Measurements from ENCODE around the gene SH3RF3.

The SH3RF3 gene

DNA sequence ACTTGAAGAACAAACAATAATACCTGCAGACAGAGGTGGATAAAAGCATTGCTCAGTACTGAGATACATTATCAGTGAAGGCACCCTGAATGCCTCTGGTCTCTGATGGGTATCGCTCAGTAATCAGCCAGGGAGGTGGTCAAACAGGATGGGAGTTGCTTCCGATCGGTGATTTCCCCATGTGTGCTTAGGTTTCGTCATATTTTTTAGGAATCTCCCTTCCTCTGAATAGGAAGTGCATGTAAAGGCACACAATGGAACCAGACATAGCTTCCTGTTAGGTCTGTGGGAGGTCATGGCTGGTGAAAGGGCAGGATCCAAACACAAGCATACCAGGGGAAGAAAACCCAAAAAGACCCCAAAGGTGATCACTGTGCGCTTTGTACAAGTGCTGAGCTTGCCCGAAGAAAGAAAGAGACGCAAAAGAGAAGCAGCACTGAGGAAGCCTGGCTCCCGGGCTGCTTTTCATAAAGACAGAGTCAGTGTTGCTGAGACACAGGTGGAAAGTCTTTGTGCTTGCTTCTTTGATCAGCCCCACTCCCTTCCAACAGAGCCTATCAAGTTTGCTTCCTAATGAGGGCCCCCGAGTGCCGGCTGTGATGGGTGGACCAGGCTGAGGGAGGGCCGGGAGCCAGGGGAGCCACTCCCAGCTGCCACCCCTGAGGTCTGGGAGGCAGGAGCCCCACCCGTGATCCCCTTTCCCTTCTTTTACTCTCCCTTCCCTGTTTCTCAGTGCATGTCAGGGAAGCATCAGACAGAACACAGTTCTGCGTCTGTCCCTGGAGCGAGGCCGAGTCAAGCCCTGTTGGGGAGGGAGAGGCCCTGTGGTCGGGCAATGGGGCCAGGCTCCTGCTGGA lies 138.2 kb downstream of the SH3RF3 start:
- no peak for DNase-seq

DNA sequence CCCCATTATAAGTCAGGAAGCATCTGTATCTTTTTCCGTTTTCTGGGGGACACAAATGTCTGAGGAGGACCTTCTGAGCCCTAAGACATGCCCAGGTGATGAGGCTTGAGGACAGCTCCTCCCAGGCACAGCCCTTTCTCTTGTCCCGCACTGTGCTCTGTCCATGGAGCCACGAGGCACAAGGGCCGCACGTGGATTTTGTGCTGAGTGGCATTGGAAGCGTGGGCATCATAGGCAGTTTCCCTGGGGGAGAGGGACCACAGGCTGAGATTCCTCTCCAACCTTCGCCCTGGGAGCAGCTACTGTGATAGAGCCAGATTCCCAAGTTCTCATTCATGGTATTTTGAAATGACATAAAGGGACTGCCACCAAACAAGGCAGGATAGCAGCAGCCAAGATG lies 139.9 kb downstream of the SH3RF3 start:
- no peak for DNase-seq

DNA sequence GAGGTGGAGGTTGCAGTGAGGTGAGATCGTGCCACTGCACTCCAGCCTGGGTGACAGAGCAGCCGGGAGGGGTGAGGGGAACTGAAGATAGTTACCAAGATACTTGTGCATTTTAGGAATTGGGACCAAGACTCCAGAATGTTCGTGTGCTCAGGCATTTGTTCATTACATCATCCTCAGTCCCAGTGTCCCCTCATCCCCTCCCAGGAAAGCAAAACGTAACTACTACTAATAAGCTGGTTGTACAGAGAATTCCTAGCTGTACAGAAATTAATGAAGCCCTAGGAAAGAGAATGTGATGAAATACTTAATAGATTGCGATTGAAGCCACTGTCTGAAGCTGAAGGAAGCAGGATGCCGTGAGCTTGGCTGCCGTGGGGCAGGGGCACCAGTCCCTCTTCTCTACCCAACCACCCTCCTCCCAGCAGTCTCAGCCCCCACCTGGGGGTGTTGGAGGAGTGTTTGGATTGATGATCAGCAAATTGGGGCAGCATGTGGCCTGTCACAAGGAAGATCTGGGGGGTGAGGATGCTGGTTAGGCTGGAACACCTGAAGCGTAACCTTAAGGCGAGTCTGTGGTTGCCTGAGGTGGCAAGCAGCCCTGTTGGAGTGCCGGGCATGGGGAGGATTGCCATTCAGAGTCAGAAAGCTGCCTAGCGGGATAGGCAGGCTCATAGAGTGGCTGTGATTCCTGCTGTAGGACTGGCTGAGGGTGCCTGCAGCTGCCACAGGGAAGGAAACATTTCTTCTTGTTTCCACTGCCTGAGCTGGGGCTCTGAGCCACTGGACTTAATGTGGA lies 140.9 kb downstream of the SH3RF3 start:
- no peak for DNase-seq

DNA sequence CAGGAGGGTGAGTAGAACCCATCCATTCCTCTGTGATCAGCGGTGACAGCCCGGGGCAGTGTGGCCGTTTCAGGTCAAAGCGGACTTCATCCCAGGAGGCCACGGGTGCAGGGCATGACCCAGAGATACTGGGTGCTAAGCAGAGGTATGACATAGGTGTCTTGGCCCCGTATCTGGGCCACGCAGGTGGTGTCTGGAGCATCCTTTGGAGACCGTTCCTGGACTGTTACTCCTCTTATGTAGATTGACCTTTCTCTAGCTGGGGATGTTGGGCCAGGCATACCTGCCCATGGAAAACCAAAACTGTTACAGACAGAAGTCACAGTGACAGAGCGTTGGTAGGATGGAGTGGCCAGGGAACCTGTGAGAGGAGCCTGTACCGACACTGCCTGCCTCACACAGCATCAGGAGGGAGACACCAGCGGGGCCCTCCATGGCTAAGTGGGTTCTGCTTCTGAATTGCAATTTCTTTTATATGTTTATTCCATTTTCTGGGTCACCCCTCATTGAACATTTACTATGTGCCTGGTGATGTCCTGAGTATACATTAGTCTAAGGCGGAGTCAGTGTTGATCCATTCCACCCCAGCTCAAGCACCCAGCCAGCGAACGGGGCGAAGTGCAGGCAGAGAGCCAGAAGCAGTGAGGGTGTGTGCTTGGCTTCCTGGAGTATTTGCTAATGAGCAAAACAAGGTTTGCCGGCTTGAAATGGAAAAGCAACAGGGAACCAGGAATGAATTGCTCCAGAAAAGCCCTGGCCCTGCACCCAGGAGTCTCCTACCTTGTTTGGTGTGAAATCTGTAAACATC lies 141.7 kb downstream of the SH3RF3 start:
- no peak for DNase-seq

DNA sequence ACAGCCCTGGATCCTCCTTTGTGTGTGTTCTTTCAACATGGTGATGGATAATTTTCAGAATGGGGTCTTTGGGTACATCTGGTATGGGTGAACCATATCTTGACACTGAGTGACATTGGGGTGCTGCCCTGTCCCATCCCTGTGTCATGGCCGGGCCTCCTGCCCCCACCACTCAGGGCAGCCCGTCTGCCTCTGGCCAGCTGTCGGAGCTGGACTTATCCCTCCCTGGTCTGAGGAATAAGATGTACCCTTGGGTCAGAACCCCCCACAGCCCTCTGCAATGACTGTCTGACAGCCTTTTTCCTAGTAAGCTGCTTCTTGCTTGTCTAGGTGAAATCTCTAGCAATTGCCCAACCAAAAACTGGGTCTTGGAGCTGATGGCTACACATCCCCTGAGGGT lies 142.9 kb downstream of the SH3RF3 start:
- DNase-seq = no peak

DNA sequence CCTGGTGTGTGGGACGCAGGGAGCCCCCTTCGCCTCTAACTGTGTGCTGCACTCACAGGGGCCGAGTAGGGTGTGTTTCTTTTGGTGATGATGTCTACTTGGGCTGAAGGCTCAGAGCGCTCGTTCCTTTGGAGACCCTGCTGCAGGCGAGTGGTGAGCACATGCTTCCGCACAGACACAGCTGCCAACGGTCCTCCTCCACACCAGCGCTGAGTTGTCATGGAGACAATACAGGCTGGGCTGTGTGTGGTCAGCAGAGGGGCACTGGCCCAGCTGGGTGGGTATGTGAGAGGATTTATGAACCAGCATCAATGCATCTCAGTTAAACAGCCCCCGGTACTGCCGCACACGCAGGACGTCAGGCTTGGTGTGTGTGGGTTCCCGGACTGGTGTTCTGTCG lies 143.5 kb downstream of the SH3RF3 start:
- no peak for DNase-seq

DNA sequence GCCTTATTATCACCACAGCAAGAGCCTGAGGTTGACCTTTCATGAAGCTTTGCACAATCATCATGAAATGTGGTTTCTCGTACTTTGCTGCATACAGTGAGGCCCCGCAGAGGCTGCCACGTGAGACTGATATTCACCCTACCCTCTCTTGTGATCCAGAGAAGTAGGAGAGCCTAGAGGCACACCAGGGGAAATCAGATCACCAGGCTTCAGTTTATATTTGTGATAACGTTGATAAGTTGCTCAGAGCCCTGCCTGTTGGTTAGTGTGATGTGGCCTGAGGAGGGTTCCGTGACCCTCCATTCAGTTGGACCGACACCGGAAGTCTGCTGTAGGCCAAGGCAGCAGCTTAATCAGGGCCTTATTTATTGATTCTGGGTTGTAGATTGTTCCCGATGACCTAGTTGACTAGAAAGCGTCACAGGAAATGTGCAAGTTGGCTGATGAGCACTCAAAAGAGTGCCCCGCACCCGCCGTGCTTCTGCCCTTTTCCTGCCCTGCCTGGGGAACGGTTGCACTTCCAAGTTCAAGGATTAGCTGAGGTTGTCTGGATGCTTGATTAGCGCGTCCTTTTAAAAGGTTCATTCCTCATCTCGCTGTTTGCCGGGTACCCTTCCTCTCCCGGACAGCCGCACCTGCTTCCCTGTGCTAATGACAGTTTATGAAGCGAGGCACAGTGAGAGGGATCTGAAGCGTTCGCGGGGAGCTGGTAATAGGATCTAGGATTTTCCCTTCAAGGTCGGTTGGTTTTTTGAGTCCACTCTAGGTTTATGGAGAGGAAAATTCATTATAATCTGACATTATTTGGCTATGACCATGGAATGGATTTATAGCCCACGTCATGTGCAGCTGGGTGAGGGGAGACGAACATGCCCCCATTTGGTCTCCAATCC lies 146.4 kb downstream of the SH3RF3 start:
- no peak for DNase-seq

DNA sequence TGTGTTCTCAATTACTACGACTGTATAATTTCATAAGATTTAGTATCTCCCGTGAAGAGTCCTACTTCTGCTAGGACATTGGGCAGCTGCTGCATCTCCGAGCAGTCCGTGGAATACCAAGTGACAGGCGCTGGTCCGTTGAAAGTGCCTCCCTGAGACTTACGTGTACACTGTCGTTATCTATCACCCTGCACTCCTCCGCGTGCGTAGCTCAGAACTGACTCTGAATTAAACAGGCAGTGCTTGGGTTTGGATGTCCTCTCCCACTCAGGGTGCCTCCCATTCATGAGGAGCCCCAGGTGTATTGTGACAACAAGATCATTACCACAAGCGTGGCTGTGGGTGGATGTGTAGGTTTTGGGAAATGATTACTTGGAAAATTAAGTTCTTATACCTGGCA lies 148.4 kb downstream of the SH3RF3 start:
- no peak for DNase-seq

DNA sequence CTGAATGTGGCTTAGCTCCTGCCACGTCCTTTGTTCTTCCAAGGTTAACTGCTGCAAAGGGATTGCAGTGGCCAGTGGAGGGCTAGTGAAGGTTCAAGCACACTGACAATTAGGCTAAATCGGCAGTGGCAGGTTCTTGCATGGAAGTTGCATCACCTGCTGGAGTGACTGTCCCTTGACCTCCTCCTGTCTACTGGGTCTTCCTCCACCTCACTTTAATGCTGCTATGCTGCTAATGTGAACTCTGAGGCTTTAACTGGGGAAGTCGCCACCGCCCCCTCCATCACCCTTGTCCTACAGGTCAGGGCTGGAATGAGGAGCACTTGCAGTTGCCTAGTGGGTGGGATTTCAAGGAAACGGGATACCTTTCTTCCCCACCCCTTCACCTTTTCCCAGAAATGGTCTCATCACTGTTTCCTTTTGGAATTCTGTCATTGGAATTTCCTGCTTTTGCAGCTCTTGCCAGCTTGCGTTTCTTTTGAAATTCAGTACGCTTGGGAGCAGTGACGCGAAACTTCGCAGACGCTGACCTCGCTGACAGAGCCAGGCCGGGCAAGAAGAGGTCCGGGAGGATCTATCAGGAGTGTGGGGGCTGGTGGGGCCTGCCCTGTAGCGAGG lies 150.3 kb downstream of the SH3RF3 start:
- DNase-seq = no peak

DNA sequence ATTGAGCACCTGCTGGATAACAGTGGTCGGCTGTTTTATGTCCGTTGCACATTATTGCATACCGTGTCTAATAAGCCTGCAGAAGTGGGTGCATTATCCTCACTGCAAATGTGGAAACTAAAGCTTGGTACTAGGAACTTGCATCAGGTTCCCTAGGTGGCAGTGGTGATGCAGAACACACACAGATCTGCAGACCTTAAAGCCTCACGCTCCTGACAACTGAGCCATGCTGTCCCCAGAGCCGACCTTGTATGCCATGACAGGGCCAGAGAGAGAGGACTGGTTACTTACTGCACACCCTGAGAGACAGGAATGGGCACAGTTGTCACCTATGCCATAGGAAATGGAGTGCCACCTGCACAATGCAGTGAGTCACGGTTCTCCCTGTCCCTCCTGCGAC lies 151.8 kb downstream of the SH3RF3 start:
- no peak for DNase-seq

DNA sequence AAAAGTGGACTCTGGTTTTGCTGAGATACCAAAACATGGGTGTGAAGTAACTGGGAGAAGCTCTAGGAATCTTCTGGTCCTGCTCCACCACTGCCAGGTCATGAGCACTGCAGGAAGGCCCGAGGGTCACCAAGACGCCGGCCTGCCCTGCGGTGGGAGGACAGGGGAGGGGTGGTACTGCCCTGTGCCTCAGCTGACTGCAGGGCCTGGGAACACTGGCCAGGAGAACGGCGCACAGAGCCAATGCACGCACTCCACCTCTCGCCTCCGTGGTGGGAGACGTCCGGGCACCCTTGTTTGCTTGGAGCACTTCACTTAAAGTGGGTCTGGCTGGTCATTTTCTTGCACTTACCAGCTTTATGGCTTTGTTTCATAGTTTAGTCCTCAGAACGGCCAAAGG lies 153.4 kb downstream of the SH3RF3 start:
- no peak for DNase-seq

DNA sequence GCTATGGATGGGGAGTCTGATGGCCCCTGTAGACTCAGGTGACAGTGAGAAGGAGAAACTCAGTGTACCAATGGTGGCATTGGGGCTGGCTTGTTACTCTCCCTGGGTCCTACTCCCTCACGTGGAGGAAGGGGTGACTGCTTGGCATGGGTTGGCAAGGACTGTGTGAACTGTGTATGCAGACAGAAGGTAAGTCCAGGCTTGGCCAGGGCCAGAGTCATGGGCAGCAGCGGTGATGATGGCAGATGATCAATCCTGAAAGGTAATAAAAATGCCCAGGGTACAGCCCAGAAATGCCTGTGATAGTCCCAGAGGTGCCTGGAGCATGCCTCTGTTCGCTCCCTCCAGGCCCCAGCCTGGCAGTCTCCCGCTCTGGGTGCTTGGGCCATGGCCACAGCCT lies 153.9 kb downstream of the SH3RF3 start:
- no peak for DNase-seq

DNA sequence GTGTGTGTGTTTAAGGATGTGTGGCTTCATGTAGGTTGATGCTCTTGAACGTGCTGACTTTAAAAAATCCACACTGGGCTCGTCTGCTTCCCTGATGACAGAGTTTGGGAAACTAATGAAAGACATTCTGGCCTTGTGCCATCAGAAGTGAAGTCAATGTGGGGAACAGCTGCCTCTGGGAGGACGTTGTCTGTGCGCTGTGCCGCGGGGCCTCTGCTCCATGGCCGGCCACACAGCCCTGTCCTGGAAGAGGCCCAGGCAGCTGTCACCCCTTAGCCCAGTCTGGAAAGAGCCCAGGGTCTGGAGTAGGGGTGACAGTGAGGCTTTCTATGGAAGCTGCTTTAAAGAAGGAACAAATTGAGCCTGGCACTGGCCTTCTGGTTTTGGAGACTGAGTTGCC lies 155.8 kb downstream of the SH3RF3 start:
- DNase-seq = peak; percentile 39

DNA sequence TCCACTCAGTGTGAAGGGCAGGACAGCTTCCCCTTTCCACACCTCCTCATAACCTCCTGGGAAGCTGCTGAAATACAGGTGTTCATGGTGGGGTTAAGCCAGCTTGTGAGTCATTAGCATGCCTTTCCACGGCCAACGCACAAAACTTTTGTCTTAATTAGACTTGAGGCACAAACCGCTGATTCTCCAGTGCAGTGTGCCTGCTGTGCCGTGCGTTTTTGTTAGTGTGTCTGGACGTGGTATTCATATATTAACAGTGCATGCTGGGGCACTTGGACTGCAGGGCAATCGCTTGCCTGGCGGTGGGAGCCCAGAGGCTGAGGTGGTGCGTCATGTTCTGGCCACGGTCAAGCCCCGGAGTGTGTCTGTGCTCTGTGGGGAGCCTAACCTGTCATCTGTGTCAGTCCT lies 156.2 kb downstream of the SH3RF3 start:
- no peak for DNase-seq

DNA sequence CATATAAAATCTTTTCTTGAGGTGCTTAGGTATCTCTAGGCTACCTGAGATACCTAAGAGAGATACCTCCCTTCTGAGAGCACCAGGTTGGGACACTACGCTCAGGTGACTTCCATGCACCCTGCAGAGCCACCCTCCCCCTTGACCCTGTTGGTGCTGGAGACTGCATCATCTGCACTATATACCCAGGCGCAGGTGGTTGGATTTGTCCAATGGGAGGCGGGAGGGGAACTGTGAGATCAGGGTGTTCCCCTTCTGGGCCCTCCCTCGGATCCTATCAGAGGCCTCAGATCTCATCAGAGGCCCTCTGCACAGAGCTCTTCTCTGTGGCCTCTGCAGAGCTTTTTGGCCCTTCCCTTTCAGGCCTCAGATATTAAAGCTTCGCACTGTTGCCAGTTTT lies 158.4 kb downstream of the SH3RF3 start:
- no peak for DNase-seq

DNA sequence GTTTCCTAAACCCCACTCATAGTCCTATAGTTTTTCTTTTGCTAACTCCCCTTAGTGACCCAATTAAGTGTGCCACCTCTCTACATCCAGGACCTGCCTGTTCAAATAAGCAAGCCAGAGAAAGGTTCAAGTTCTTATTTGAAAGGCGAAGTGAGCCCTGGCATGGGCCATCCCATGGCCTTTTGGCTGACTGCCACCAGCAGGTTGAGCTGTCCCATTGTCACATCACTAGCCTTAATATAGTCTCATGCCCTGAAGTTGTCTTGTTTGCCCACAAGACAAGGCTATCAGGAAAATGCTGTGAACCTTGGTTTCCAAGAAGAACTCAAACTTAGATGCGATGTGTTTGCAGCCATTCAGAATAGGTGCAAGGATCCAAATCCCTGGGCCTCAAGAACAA lies 158.8 kb downstream of the SH3RF3 start:
- no peak for DNase-seq

DNA sequence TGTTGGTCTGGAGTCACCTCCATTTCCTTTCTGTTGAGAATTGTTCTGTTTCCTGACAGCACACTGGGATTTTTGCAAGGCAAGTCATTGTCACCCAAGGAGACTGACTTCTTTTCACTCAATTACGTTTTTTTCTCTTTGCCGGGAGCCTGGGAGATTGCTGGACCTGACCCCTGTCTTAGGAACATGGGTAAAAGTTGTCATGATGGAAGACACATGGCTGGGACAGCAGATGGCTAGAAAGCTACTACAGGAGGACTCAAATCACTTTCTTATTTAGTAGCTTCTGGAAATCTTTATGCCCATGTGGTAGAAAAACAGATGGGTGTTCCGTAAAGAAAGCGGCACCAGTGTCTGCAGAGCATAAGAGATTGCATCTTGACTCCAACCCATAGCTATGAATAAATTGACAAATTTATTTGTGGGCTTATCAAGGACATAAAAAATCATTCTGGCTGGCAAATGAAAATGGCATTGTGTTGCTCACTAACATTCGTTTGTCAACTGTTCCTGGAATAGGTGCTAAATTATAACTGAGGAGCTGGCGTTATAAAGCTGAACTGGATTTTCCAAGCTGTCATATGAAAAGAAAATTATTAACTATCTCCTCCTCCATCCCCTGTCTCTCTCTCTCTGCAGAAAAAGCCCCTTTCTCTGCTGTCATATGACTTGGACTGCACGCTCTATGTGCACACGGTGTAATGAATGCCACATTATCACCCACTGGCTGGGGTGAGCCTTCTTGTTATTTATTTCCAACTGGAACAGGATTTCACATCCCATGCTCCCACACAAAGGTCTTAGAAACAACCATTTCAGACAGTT lies 159.8 kb downstream of the SH3RF3 start:
- no peak for DNase-seq

DNA sequence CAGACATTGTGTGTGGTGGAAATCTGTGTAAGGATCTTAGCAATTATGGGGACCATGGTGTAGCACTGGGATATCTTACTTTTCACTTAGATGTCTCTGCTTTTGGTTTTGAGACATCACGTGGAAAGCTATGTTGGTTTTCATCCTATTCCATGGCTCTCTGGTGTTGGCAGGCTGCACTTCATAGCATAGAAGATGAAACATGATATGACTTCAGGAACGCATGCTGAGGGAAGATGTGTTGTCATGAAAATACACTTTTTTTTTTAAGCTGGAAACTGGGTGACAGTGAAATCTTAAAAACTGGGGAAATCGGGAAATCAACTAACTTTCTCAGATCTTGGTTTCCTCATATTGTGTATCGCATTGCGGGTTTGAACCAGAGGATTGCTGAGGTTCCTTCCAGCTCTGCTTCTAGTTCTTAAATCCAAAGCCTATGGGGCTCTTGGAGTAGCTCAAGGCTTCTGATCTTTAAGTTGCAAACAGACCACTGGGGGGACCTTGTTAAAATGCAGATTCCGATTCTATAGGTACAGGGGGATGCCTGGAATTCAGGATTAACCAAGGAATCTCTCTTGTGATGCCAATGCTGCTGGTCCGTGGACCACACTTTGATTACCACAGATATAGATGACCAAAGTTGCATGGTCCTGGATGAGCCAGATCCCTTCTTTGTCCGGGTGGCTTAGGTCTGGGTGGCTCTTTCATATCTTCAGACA lies 160.7 kb downstream of the SH3RF3 start:
- no peak for DNase-seq

DNA sequence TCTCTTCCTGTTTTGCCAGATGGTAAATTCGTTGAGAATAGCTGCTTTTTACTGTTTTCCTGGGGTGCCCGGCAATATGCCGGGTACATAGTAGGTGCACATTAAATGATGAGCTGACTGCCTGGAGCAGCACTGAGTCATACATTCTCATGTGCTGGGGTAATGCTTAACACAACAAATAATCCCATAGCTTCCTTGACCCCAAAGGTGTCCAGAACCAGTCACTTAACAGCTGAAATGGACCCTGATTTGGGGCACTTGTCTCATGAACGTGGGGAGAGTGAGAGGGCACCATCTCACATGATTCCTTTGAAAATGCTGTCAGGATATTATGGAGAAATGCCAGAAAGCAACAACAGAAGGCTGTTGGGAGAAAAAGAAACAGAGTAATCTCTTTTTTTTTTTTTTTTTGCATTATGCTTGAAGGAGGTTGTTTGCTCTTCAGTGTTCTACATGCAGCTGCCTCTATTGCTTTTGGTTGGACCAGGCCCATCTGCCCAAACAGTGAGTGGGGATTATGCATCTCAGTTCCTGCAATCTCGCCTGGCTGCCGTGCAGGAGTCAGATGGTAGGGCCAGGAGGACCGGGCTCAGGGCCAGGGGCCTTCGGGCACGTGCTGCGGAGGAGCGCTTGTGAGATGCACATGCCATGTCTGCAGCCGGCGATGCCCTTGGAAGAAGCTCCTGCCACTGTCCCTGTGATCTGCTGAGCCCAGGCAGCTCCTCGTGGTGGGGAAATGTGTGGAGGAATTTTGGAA lies 162.1 kb downstream of the SH3RF3 start:
- peak; percentile 86 for DNase-seq

DNA sequence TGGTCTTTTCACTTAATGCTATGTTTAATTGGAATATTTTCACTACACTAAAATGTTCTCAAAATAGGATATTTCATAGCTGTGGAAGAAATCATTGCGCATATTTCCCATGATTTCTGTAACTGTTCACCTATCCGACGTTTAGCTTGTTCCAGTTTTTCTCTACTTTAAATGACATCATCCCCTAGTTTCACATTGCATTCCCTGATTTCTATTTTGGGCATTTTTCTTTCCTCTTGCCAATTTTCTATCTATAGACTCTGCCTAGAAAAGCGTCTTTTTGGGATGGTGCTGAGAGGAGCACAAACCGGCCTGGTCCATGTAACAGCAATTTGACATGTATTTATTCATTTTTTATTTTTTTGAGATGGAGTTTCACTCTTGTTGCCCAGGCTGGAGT lies 163.4 kb downstream of the SH3RF3 start:
- DNase-seq = no peak

Measured in DMS 273 treated with DMSO at 0.1 percent for 48 hours (cell line).